Measurements from ENCODE around the gene CKS1B. TPM values are rescaled to one million over a fixed set of nuclear protein-coding genes. Genes with fewer than 3 reads are reported as not detected.
A peak's percentile ranks its signal among the peaks of the same experiment; 100 is the strongest.

CKS1B gene
- total RNA-seq (2014; rRNA removed; shearing (Covaris generic)): 189 and 196 TPM in 2 replicates

GRCh38 chr1:154974102-154974807 lies at the start of gene CKS1B:
Gene CKS1B, plus strand, starts transcription at chr1:154974681. Its CDS starts 65 bp downstream, at chr1:154974746.
- peak; percentile 99 for DNase-seq (ENCODE audit: low spot score)

GRCh38 chr1:154925335-154926170 lies 48.9 kb upstream of the CKS1B start:
- DNase-seq (ENCODE audit: low spot score): no peak

GRCh38 chr1:154926201-154926600 lies 48.3 kb upstream of the CKS1B start:
- DNase-seq (ENCODE audit: low spot score): no peak

GRCh38 chr1:154931940-154932487 lies 42.5 kb upstream of the CKS1B start:
- peak; percentile 94 for DNase-seq (ENCODE audit: low spot score)

GRCh38 chr1:154934358-154934948 lies 40.0 kb upstream of the CKS1B start:
- DNase-seq (ENCODE audit: low spot score): no peak

- DNase-seq (ENCODE audit: low spot score): no peak
Observed at GRCh38 chr1:154935749-154936554, 38.5 kb upstream of the CKS1B start.

GRCh38 chr1:154936555-154937084 lies 37.9 kb upstream of the CKS1B start, which contains the start of gene PMVK:
Gene PMVK, minus strand, starts transcription at chr1:154936719. Its CDS starts 34 bp downstream, at chr1:154936685.
- DNase-seq (ENCODE audit: low spot score): peak; percentile 97

GRCh38 chr1:154937085-154937987 lies 37.1 kb upstream of the CKS1B start:
- peak; percentile 94 for DNase-seq (ENCODE audit: low spot score)

GRCh38 chr1:154937988-154938386 lies 36.5 kb upstream of the CKS1B start:
- DNase-seq (ENCODE audit: low spot score): no peak

GRCh38 chr1:154938604-154939399 lies 35.7 kb upstream of the CKS1B start:
- DNase-seq (ENCODE audit: low spot score): no peak

- DNase-seq (ENCODE audit: low spot score): no peak
Observed at GRCh38 chr1:154940213-154940560, 34.3 kb upstream of the CKS1B start.

GRCh38 chr1:154940651-154941194 lies 33.8 kb upstream of the CKS1B start:
- DNase-seq (ENCODE audit: low spot score): no peak

- DNase-seq (ENCODE audit: low spot score): peak; percentile 33
Observed at GRCh38 chr1:154941333-154942013, 33.0 kb upstream of the CKS1B start.

- DNase-seq (ENCODE audit: low spot score): peak; percentile 59
Observed at GRCh38 chr1:154943649-154944400, 30.7 kb upstream of the CKS1B start.

- DNase-seq (ENCODE audit: low spot score): no peak
Observed at GRCh38 chr1:154944401-154945159, 29.9 kb upstream of the CKS1B start.

GRCh38 chr1:154945160-154945961 lies 29.1 kb upstream of the CKS1B start:
- no peak for DNase-seq (ENCODE audit: low spot score)

Measured in HT-29 (cell line).